Fibroblast of the aortic adventitia (primary cell): ENCODE measurements around the gene ST6GALNAC3. TPM values are rescaled to one million over a fixed set of nuclear protein-coding genes. Genes with fewer than 3 reads are reported as not detected.

ENCODE experiments used
- DNase-seq: peaks from one replicate; pipeline ENCODE4 v3.0.0-alpha.2; 2010; ENCODE audit warnings: low read depth
- H3K4me3 ChIP-seq: 2 replicates; pipeline ENCODE4 v1.5.1; 2011; ENCODE audit warnings: low read depth, mild to moderate bottlenecking, control low read depth, low read length, moderate library complexity
- total RNA-seq: library from RNA; depleted of rRNA; stranded (reverse); fragments of >200 nt; gene quantifications from 2 replicates; pipeline ENCODE4 v1.2.3, GENCODE V29; 2012; ENCODE audit warnings: low replicate concordance
- TF ChIP-seq, protein P1 (sequence below): IDR thresholded peaks from 2 replicates; pipeline ENCODE4 v1.5.1; 2011; ENCODE audit warnings: mild to moderate bottlenecking, low read length, control low read depth, inconsistent platforms; ENCODE audit not compliant: insufficient read depth

ST6GALNAC3 gene
- total RNA-seq, 1 donor, result 3.1 TPM

DNA sequence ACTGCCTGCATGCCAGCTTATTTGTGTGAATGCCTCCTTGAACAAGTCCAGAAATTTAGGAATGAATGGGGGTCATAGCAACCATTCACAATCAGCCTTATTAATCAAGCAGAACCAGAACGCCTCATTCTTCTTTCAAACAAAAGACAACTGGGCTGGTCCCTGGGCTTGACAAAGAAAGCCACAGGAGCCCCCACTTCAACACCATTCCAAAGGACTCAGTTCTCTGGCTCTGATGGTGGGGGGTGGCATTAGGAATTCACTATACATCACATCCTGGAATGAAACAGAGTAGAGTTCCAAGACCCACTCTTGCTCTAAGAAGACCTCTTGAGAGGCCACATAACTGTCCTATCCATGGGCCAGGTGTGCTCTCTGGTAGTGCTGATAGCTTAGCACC, 606.1 kb downstream of the ST6GALNAC3 start:
- H3K4me3 ChIP-seq, result no peak overlapping the region
- no peak for DNase-seq
- TF ChIP-seq, protein P1, sequence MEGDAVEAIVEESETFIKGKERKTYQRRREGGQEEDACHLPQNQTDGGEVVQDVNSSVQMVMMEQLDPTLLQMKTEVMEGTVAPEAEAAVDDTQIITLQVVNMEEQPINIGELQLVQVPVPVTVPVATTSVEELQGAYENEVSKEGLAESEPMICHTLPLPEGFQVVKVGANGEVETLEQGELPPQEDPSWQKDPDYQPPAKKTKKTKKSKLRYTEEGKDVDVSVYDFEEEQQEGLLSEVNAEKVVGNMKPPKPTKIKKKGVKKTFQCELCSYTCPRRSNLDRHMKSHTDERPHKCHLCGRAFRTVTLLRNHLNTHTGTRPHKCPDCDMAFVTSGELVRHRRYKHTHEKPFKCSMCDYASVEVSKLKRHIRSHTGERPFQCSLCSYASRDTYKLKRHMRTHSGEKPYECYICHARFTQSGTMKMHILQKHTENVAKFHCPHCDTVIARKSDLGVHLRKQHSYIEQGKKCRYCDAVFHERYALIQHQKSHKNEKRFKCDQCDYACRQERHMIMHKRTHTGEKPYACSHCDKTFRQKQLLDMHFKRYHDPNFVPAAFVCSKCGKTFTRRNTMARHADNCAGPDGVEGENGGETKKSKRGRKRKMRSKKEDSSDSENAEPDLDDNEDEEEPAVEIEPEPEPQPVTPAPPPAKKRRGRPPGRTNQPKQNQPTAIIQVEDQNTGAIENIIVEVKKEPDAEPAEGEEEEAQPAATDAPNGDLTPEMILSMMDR, result no peak

DNA sequence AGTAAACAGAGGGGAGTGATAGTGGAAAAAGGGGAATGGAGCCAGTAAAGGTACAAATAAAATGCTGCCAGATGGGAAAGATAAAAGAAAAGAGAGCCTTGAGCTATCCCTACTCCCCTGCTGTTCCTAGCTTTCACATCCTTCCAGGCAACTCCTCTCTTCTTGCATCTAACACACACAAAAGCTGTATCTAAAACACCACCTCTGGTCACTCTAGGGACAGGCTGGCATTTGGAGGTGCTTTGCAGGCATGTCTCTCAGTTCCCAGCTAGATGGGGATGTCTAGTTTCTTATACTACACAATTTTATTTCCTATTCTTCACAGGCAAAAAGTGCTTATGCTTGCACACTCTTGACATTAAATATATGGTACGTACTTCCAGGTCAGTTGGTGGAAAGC, 607.6 kb downstream of the ST6GALNAC3 start:
- no peak overlapping the region for H3K4me3 ChIP-seq
- no peak for DNase-seq
- TF ChIP-seq, protein P1, result no peak

Other genes with a start within 250 kb of the ST6GALNAC3 start
- gene ASB17, start 142.3 kb upstream of the ST6GALNAC3 start, total RNA-seq, result not detected in 2 replicates